H1 (cell line): ENCODE measurements around the gene UBE2D4. TPM values are rescaled to one million over a fixed set of nuclear protein-coding genes. Genes with fewer than 3 reads are reported as not detected.

Experiments used
- CTCF ChIA-PET: fragments of 300-600 bp; sonication (Branson Sonifier 250); formaldehyde crosslinking; loops from one replicate; lab custom pipeline; 2021; ENCODE audit not compliant: partially characterized antibody; lab: Charles Lee
- POLR2A ChIA-PET: fragments of 300-600 bp; sonication (Branson Sonifier 250); formaldehyde crosslinking; loops from one replicate; lab custom pipeline; 2021; ENCODE audit warnings: inconsistent platforms; ENCODE audit not compliant: partially characterized antibody; lab: Charles Lee
- DNase-seq, 2 experiments: peaks; one replicate each; pipeline versions ENCODE4 v3.0.0 to v3.0.0-alpha.2; 2010 to 2022; ENCODE audit warnings: low spot score in 2 of 2, low read depth in 1 of 2, mixed read lengths in 1 of 2
- FAIRE-seq: peaks from 2 replicates; lab custom pipeline; 2011; peaks lifted over from hg19 to GRCh38; lab: Jason Lieb, UNC
- H2AFZ ChIP-seq: 2 replicates; pipeline ENCODE4 v1.8.1; 2012; ENCODE audit warnings: low read length, inconsistent platforms
- H2AK5ac ChIP-seq: 2 replicates; pipeline ENCODE4 v1.6.1; 2013; ENCODE audit warnings: low read depth, low read length
- H2BK120ac ChIP-seq: replicated peaks from 2 replicates; pipeline ENCODE3; 2013; ENCODE audit warnings: low read depth, low read length, inconsistent platforms
- H2BK12ac ChIP-seq: 2 replicates; pipeline ENCODE4 v1.6.1; 2013; ENCODE audit warnings: low read depth, low read length
- H2BK15ac ChIP-seq: 2 replicates; pipeline ENCODE4 v1.6.1; 2013; ENCODE audit warnings: low read length
- H2BK20ac ChIP-seq: 2 replicates; pipeline ENCODE4 v1.6.1; 2013; ENCODE audit warnings: low read length
- H2BK5ac ChIP-seq: 2 replicates; pipeline ENCODE4 v1.6.1; 2013; ENCODE audit warnings: low read depth, low read length
- H3K14ac ChIP-seq: 2 replicates; pipeline ENCODE4 v1.6.1; 2013; ENCODE audit warnings: inconsistent platforms; ENCODE audit not compliant: insufficient read length
- H3K18ac ChIP-seq: 2 replicates; pipeline ENCODE4 v1.6.1; 2013; ENCODE audit warnings: low read length; ENCODE audit errors: extremely low read depth
- H3K23ac ChIP-seq: 2 replicates; pipeline ENCODE4 v1.6.1; 2013; ENCODE audit warnings: inconsistent platforms; ENCODE audit not compliant: insufficient read length
- H3K23me2 ChIP-seq: 2 replicates; pipeline ENCODE4 v1.6.1; 2013; ENCODE audit warnings: low read depth, low read length
- H3K27ac ChIP-seq: 2 replicates; pipeline ENCODE4 v1.6.1; 2011; ENCODE audit warnings: low read depth, low read length, inconsistent platforms
- H3K27me3 ChIP-seq, 4 experiments: replicated peaks in 1 of 4; 1 replicate in 1 of 4; 2 replicates in 3 of 4; pipeline versions ENCODE4 v1.6.1 to v1.8.1; 2011 to 2013; ENCODE audit warnings: low read length in 3 of 4, mild to moderate bottlenecking in 3 of 4, inconsistent platforms in 2 of 4, mixed read lengths in 2 of 4, moderate library complexity in 1 of 4; ENCODE audit not compliant: control insufficient read depth in 3 of 4, insufficient read depth in 3 of 4; ENCODE audit errors: extremely low read depth in 1 of 4
- H3K36me3 ChIP-seq, 4 experiments: 2 replicates each; pipeline versions ENCODE4 v1.6.1 to v1.8.1; 2011 to 2013; ENCODE audit warnings: mild to moderate bottlenecking in 4 of 4, low read length in 3 of 4, moderate library complexity in 2 of 4, control low read depth in 1 of 4, inconsistent platforms in 1 of 4; ENCODE audit not compliant: insufficient read depth in 4 of 4, control insufficient read depth in 2 of 4
- H3K4ac ChIP-seq: replicated peaks from 2 replicates; pipeline ENCODE3; 2013; ENCODE audit warnings: low read length, low read depth, mixed read lengths, inconsistent platforms; ENCODE audit not compliant: insufficient read length
- H3K4me1 ChIP-seq, 4 experiments: replicated peaks in 1 of 4; 1 replicate in 1 of 4; 2 replicates in 3 of 4; pipeline versions ENCODE4 v1.6.1 to v1.8.1; 2011 to 2013; ENCODE audit warnings: low read length in 3 of 4, inconsistent platforms in 2 of 4, mixed read lengths in 1 of 4; ENCODE audit not compliant: insufficient read depth in 4 of 4, control insufficient read depth in 3 of 4
- H3K4me2 ChIP-seq, 2 experiments: 2 replicates each; pipeline versions ENCODE4 v1.6.1 to v1.8.1; 2011 to 2013; ENCODE audit warnings: low read depth in 2 of 2, low read length in 2 of 2, control low read depth in 1 of 2, inconsistent platforms in 1 of 2, mild to moderate bottlenecking in 1 of 2; ENCODE audit not compliant: insufficient read depth in 1 of 2
- H3K4me3 ChIP-seq, 4 experiments: fragments of 200-600, 300-600 bp in 1 of 4; sonication (generic), shearing (Covaris generic), sonication (Bioruptor Twin) in 1 of 4; 2 replicates each; pipeline versions ENCODE4 v1.5.1 to v1.8.1; 2011 to 2016; ENCODE audit warnings: low read length in 4 of 4, low read depth in 3 of 4, control low read depth in 2 of 4, inconsistent platforms in 2 of 4, mild to moderate bottlenecking in 2 of 4, mixed read lengths in 1 of 4, moderate library complexity in 1 of 4; ENCODE audit not compliant: insufficient read depth in 2 of 4; ENCODE audit errors: extremely low read depth in 1 of 4
- H3K56ac ChIP-seq: replicated peaks from 2 replicates; pipeline ENCODE3; 2013; ENCODE audit warnings: low read depth, mild to moderate bottlenecking, mixed read lengths, low read length, inconsistent platforms; ENCODE audit not compliant: insufficient read length
- H3K79me1 ChIP-seq: 2 replicates; pipeline ENCODE4 v1.6.1; 2013; ENCODE audit warnings: low read depth, low read length, control low read depth
- H3K79me2 ChIP-seq, 2 experiments: 2 replicates each; pipeline versions ENCODE4 v1.6.1 to v1.8.1; 2012 to 2013; ENCODE audit warnings: low read length in 2 of 2, mild to moderate bottlenecking in 2 of 2, inconsistent platforms in 1 of 2; ENCODE audit not compliant: insufficient read depth in 2 of 2, control insufficient read depth in 1 of 2
- H3K9ac ChIP-seq, 4 experiments: replicated peaks in 1 of 4; 1 replicate in 1 of 4; 2 replicates in 3 of 4; pipeline versions ENCODE4 v1.6.1 to v1.8.1; 2011 to 2013; ENCODE audit warnings: low read depth in 3 of 4, low read length in 3 of 4, control low read depth in 2 of 4, mild to moderate bottlenecking in 2 of 4, moderate library complexity in 2 of 4, inconsistent platforms in 1 of 4; ENCODE audit errors: extremely low read depth in 1 of 4
- H3K9me3 ChIP-seq, 2 experiments: 2 replicates each; pipeline versions ENCODE4 v1.6.1 to v1.8.1; 2012 to 2013; ENCODE audit warnings: mild to moderate bottlenecking in 2 of 2, moderate library complexity in 2 of 2, control low read depth in 1 of 2, inconsistent platforms in 1 of 2, low read depth in 1 of 2, low read length in 1 of 2, mixed read lengths in 1 of 2; ENCODE audit not compliant: insufficient read depth in 2 of 2
- H4K20me1 ChIP-seq, 2 experiments: replicated peaks in 1 of 2; 2 replicates each; pipeline versions ENCODE3 to v1.8.1; 2011 to 2013; ENCODE audit warnings: inconsistent platforms in 2 of 2, low read length in 2 of 2, mild to moderate bottlenecking in 1 of 2; ENCODE audit not compliant: insufficient read depth in 2 of 2, control insufficient read depth in 1 of 2
- H4K5ac ChIP-seq: 2 replicates; pipeline ENCODE4 v1.6.1; 2013; ENCODE audit warnings: low read length, low read depth, mixed read lengths, inconsistent platforms; ENCODE audit not compliant: insufficient read length
- H4K8ac ChIP-seq: 2 replicates; pipeline ENCODE4 v1.8.0; 2013; ENCODE audit warnings: mild to moderate bottlenecking, moderate library complexity, low read length, inconsistent platforms; ENCODE audit not compliant: insufficient read depth; ENCODE audit errors: extremely low read depth
- H4K91ac ChIP-seq: replicated peaks from 2 replicates; pipeline ENCODE3; 2013; ENCODE audit warnings: low read length, mixed read lengths, inconsistent platforms; ENCODE audit not compliant: insufficient read length
- JUND ChIP-seq: IDR thresholded peaks from 2 replicates; pipeline ENCODE4 v1.6.1; 2011; ENCODE audit warnings: mild to moderate bottlenecking, improper control_type of control experiment, low read length
- POLR2AphosphoS5 ChIP-seq: IDR thresholded peaks from 2 replicates; pipeline ENCODE4 v1.6.1; 2011; ENCODE audit warnings: low read depth, low read length
- RBBP5 ChIP-seq: IDR thresholded peaks from 2 replicates; pipeline ENCODE4 v1.7.1; 2012; ENCODE audit warnings: low read depth, mild to moderate bottlenecking, inconsistent platforms, low read length, moderate library complexity, borderline replicate concordance
- SP4 ChIP-seq: IDR thresholded peaks from 2 replicates; pipeline ENCODE4 v1.6.1; 2012; ENCODE audit warnings: low read length, inconsistent platforms
- USF2 ChIP-seq: IDR thresholded peaks from 2 replicates; pipeline ENCODE4 v1.6.1; 2011; ENCODE audit warnings: low read length, improper control_type of control experiment
- YY1 ChIP-seq: IDR thresholded peaks from 2 replicates; pipeline ENCODE4 v1.6.1; 2011; ENCODE audit warnings: low read depth, mild to moderate bottlenecking, low read length
- WGBS, 2 experiments: shearing (Covaris generic) in 1 of 2; methylation state at CpG; one replicate each; pipeline versions ENCODE4 v1.1.6 to v1.1.7; 2013 to 2015; ENCODE audit warnings: low lambda C conversion rate in 2 of 2, mixed read lengths in 2 of 2, inconsistent platforms in 1 of 2, low coverage in 1 of 2, missing lambda C conversion rate in 1 of 2; ENCODE audit not compliant: insufficient replicate concordance in 2 of 2, insufficient coverage in 1 of 2, insufficient read length in 1 of 2; ENCODE audit errors: extremely low coverage in 1 of 2, missing lambda C conversion rate in 1 of 2; 5-methylcytosine and 5-hydroxymethylcytosine counted together
- polyA plus RNA-seq, 7 experiments: library from polyadenylated mRNA; depleted of rRNA in 3 of 7; stranded (reverse) in 5 of 7; unstranded in 2 of 7; fragments of >200 nt in 5 of 7; fragments of 200-250 nt in 2 of 7; gene quantifications; 1 replicate in 5 of 7; 2 replicates in 1 of 7; 4 replicates in 1 of 7; pipeline versions ENCODE4 v1.2.1 to v1.2.3, GENCODE V29; 2011 to 2013; ENCODE audit warnings: missing spikeins in 2 of 7, mixed read lengths in 2 of 7
- total RNA-seq: library from RNA; stranded (reverse); fragmentation: NEBNext Ultra II Directional; extraction: Animal tissue kit (Norgen Biotek cat#: 25700); gene quantifications from 2 replicates; pipeline ENCODE4 v1.2.1, GENCODE V29; 2021

Gene UBE2D4
- total and polyA plus RNA-seq, 2 of the 8 experiments (the other 6 are each of a cell fraction or from before 2014, with no cell fraction given): 3.4 to 9.4 TPM

GRCh38 chr7:43905209-43905946 lies 20.9 kb upstream of the UBE2D4 start:
- ChIA-PET CTCF (interaction anchor here (0.7 to 1.6 kb wide), 5 partner anchors 10 to 298 kb away, joined by 3 to 4 read pairs (median 3); no protein-coding TSS in a partner anchor), POLR2A (interaction anchor here (0.6 to 2.5 kb wide), 9 partner anchors 10 to 148 kb away, joined by 3 to 13 read pairs (median 4); partner anchors contain the start of gene MRPS24)
- no peaks in the 10 kb centered on the region for H3K36me3 ChIP-seq
- peak overlapping the region; percentile 84 to 95 for H3K4me2 ChIP-seq
- H2BK5ac ChIP-seq: no peak overlapping the region
- no peak overlapping the region for H3K14ac ChIP-seq
- peaks cover 4% of the 10 kb centered on the region; the same call in 1 of the 2 replicates for H3K23me2 ChIP-seq
- 46% methylated on average over 8 of the region's 8 CpGs; no CpG with 5 or more reads in 1 of the 2 experiments for whole genome bisulfite sequencing, 2 experiments
- no peaks in the 10 kb centered on the region for H3K9me3 ChIP-seq
- H3K23ac ChIP-seq: no peak overlapping the region
- H3K4me3 ChIP-seq: peak overlapping the region; percentile 46 to 83 (median 64)
- H3K4ac ChIP-seq: no peak overlapping the region
- no peak overlapping the region for H4K8ac ChIP-seq
- no peak overlapping the region for H3K18ac ChIP-seq
- peaks cover 2 to 9% of the 10 kb centered on the region in 2 experiments for H4K20me1 ChIP-seq
- H4K5ac ChIP-seq: no peak overlapping the region
- FAIRE-seq: no peak
- H3K56ac ChIP-seq: no peak overlapping the region
- H2AK5ac ChIP-seq: no peak overlapping the region
- no peak overlapping the region for H3K9ac ChIP-seq
- H2BK20ac ChIP-seq: no peak overlapping the region
- no peak overlapping the region for H4K91ac ChIP-seq
- H3K79me2 ChIP-seq: peaks cover 0 to 40% of the 10 kb centered on the region in 2 experiments; a peak in 3 of 4 replicates
- H3K27me3 ChIP-seq: no peaks in the 10 kb centered on the region
- H2BK15ac ChIP-seq: no peak overlapping the region
- peaks cover 1 to 16% (median 10%) of the 10 kb centered on the region in 4 experiments; a peak in 6 of 7 replicates for H3K4me1 ChIP-seq
- TF ChIP-seq SP4 (no peak), YY1 (no peak), RBBP5 (no peak), POLR2AphosphoS5 (no peak), JUND (no peak), USF2 (no peak)
- TF ChIP-seq, all 59 proteins: peak for 0
- Histone ChIP-seq H3K79me1 (peaks cover 4% of the 10 kb centered on the region; the same call in 1 of the 2 replicates), H2AFZ (no peak overlapping the region), H2BK120ac (no peak overlapping the region), H2BK12ac (no peak overlapping the region), H3K27ac (no peak overlapping the region)
- DNase-seq: no peak
